ENCODE measurements around the gene ADSS1.

ADSS1 gene

DNA sequence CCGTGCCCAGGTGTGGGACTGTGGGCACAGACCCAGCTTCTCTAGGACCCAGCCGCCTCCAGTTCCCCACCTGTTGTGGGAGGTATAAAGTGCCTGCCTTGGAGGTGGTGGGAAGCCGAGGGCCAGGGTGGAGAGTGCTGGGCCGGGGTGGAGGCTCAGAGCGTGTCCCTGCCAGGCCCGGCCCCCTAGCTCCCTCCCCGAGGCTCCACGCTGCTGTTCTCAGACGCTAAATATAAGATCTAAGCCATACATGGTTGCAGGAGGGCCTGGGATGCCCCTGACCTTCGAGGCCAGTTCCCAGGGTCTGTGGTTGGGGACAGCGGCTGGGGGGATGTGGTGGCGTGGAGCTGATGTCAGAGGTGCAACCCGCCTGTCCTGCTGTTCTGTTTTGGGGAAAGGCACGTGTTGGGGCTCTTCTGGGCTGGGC, 23.8 kb upstream of the ADSS1 start:
- no peaks in the 10 kb centered on the region for H3K9me3 ChIP-seq (ENCODE audit: control insufficient read depth in 1 of 2, low read length in 2 of 2)
- H3K36me3 ChIP-seq (ENCODE audit: control insufficient read depth in 1 of 2, insufficient read depth in 2 of 2, low read length in 2 of 2): peaks cover 14 to 48% of the 10 kb centered on the region in 2 donors
- no peaks in the 10 kb centered on the region for H3K27me3 ChIP-seq (ENCODE audit: control insufficient read depth in 1 of 2, insufficient read depth in 2 of 2, low read length in 2 of 2)
- no peak overlapping the region for H3K4me3 ChIP-seq (ENCODE audit: low read depth in 1 of 2, low read length in 2 of 2)
- H3K4me1 ChIP-seq (ENCODE audit: control insufficient read depth in 1 of 2, insufficient read depth in 2 of 2, low read length in 2 of 2): peaks cover 0 to 13% of the 10 kb centered on the region in 2 donors
- no peak overlapping the region for H3K9ac ChIP-seq (ENCODE audit: low read depth in 1 of 2, low read length in 2 of 2)
- H3K27ac ChIP-seq (ENCODE audit: low read depth, low read length): no peak overlapping the region

GRCh38 chr14:104700747-104701217, 23.2 kb upstream of the ADSS1 start:
- H3K4me1 ChIP-seq (ENCODE audit: control insufficient read depth in 1 of 2, insufficient read depth in 2 of 2, low read length in 2 of 2): peaks cover 0 to 9% of the 10 kb centered on the region in 2 donors

GRCh38 chr14:104701383-104702076, 22.5 kb upstream of the ADSS1 start:
- peaks cover 0 to 9% of the 10 kb centered on the region in 2 donors for H3K4me1 ChIP-seq (ENCODE audit: control insufficient read depth in 1 of 2, insufficient read depth in 2 of 2, low read length in 2 of 2)
- H3K9ac ChIP-seq (ENCODE audit: low read depth in 1 of 2, low read length in 2 of 2): no peak overlapping the region
- H3K27me3 ChIP-seq (ENCODE audit: control insufficient read depth in 1 of 2, insufficient read depth in 2 of 2, low read length in 2 of 2): no peaks in the 10 kb centered on the region
- H3K4me3 ChIP-seq (ENCODE audit: low read depth in 1 of 2, low read length in 2 of 2): no peak overlapping the region
- no peak overlapping the region for H3K27ac ChIP-seq (ENCODE audit: low read depth, low read length)
- H3K36me3 ChIP-seq (ENCODE audit: control insufficient read depth in 1 of 2, insufficient read depth in 2 of 2, low read length in 2 of 2): peaks cover 10 to 50% of the 10 kb centered on the region in 2 donors
- no peaks in the 10 kb centered on the region for H3K9me3 ChIP-seq (ENCODE audit: control insufficient read depth in 1 of 2, low read length in 2 of 2)

More at GRCh38 chr14:104700747-104701217, 23.2 kb upstream of the ADSS1 start:
- H3K9ac ChIP-seq (ENCODE audit: low read depth in 1 of 2, low read length in 2 of 2): no peak overlapping the region
- peaks cover 14 to 50% of the 10 kb centered on the region in 2 donors for H3K36me3 ChIP-seq (ENCODE audit: control insufficient read depth in 1 of 2, insufficient read depth in 2 of 2, low read length in 2 of 2)
- H3K4me3 ChIP-seq (ENCODE audit: low read depth in 1 of 2, low read length in 2 of 2): no peak overlapping the region
- no peak overlapping the region for H3K27ac ChIP-seq (ENCODE audit: low read depth, low read length)
- no peaks in the 10 kb centered on the region for H3K9me3 ChIP-seq (ENCODE audit: control insufficient read depth in 1 of 2, low read length in 2 of 2)
- no peaks in the 10 kb centered on the region for H3K27me3 ChIP-seq (ENCODE audit: control insufficient read depth in 1 of 2, insufficient read depth in 2 of 2, low read length in 2 of 2)

GRCh38 chr14:104702106-104702505, 21.9 kb upstream of the ADSS1 start:
- Histone ChIP-seq H3K9me3 (ENCODE audit: control insufficient read depth in 1 of 2, low read length in 2 of 2) (no peaks in the 10 kb centered on the region), H3K36me3 (ENCODE audit: control insufficient read depth in 1 of 2, insufficient read depth in 2 of 2, low read length in 2 of 2) (peaks cover 10 to 52% of the 10 kb centered on the region in 2 donors), H3K4me1 (ENCODE audit: control insufficient read depth in 1 of 2, insufficient read depth in 2 of 2, low read length in 2 of 2) (peaks cover 0 to 5% of the 10 kb centered on the region in 2 donors), H3K27me3 (ENCODE audit: control insufficient read depth in 1 of 2, insufficient read depth in 2 of 2, low read length in 2 of 2) (no peaks in the 10 kb centered on the region), H3K9ac (ENCODE audit: low read depth in 1 of 2, low read length in 2 of 2) (no peak overlapping the region), H3K4me3 (ENCODE audit: low read depth in 1 of 2, low read length in 2 of 2) (no peak overlapping the region), H3K27ac (ENCODE audit: low read depth, low read length) (no peak overlapping the region)

GRCh38 chr14:104702673-104703072, 21.4 kb upstream of the ADSS1 start:
- H3K36me3 ChIP-seq (ENCODE audit: control insufficient read depth in 1 of 2, insufficient read depth in 2 of 2, low read length in 2 of 2): peaks cover 10 to 52% of the 10 kb centered on the region in 2 donors
- no peak overlapping the region for H3K27ac ChIP-seq (ENCODE audit: low read depth, low read length)
- no peaks in the 10 kb centered on the region for H3K9me3 ChIP-seq (ENCODE audit: control insufficient read depth in 1 of 2, low read length in 2 of 2)
- H3K9ac ChIP-seq (ENCODE audit: low read depth in 1 of 2, low read length in 2 of 2): no peak overlapping the region
- H3K4me3 ChIP-seq (ENCODE audit: low read depth in 1 of 2, low read length in 2 of 2): no peak overlapping the region
- no peaks in the 10 kb centered on the region for H3K4me1 ChIP-seq (ENCODE audit: control insufficient read depth in 1 of 2, insufficient read depth in 2 of 2, low read length in 2 of 2)
- H3K27me3 ChIP-seq (ENCODE audit: control insufficient read depth in 1 of 2, insufficient read depth in 2 of 2, low read length in 2 of 2): no peaks in the 10 kb centered on the region

- no peak overlapping the region for H3K27ac ChIP-seq (ENCODE audit: low read depth, low read length)
- H3K9ac ChIP-seq (ENCODE audit: low read depth in 1 of 2, low read length in 2 of 2): no peak overlapping the region
- H3K36me3 ChIP-seq (ENCODE audit: control insufficient read depth in 1 of 2, insufficient read depth in 2 of 2, low read length in 2 of 2): peaks cover 10 to 52% of the 10 kb centered on the region in 2 donors
- H3K27me3 ChIP-seq (ENCODE audit: control insufficient read depth in 1 of 2, insufficient read depth in 2 of 2, low read length in 2 of 2): no peaks in the 10 kb centered on the region
- H3K4me1 ChIP-seq (ENCODE audit: control insufficient read depth in 1 of 2, insufficient read depth in 2 of 2, low read length in 2 of 2): no peaks in the 10 kb centered on the region
- no peak overlapping the region for H3K4me3 ChIP-seq (ENCODE audit: low read depth in 1 of 2, low read length in 2 of 2)
- H3K9me3 ChIP-seq (ENCODE audit: control insufficient read depth in 1 of 2, low read length in 2 of 2): no peaks in the 10 kb centered on the region
Observed at GRCh38 chr14:104703269-104703668, 20.8 kb upstream of the ADSS1 start.

DNA sequence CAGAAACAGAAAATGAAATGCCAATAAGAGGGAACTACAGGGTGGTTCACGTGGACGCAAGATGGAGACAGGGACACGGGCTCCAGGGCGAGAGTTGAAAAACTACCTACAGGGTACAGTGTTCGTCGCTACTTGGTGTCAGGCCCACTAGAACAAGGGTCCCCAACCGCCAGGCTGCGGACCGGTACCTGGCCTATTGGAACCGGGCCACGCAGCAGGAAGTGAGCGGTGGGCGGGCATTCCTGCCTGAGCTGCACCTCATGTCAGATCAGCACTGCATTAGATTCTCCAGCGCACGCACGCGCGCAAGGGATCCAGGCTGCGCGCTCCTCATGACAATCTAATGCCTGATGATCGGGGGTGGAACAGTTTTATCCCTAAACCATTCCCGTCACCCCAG, 19.8 kb upstream of the ADSS1 start:
- Histone ChIP-seq H3K27ac (ENCODE audit: low read depth, low read length) (no peak overlapping the region), H3K36me3 (ENCODE audit: control insufficient read depth in 1 of 2, insufficient read depth in 2 of 2, low read length in 2 of 2) (peaks cover 10 to 57% of the 10 kb centered on the region in 2 donors), H3K4me3 (ENCODE audit: low read depth in 1 of 2, low read length in 2 of 2) (no peak overlapping the region), H3K4me1 (ENCODE audit: control insufficient read depth in 1 of 2, insufficient read depth in 2 of 2, low read length in 2 of 2) (no peaks in the 10 kb centered on the region), H3K27me3 (ENCODE audit: control insufficient read depth in 1 of 2, insufficient read depth in 2 of 2, low read length in 2 of 2) (no peaks in the 10 kb centered on the region), H3K9ac (ENCODE audit: low read depth in 1 of 2, low read length in 2 of 2) (no peak overlapping the region), H3K9me3 (ENCODE audit: control insufficient read depth in 1 of 2, low read length in 2 of 2) (no peaks in the 10 kb centered on the region)

DNA sequence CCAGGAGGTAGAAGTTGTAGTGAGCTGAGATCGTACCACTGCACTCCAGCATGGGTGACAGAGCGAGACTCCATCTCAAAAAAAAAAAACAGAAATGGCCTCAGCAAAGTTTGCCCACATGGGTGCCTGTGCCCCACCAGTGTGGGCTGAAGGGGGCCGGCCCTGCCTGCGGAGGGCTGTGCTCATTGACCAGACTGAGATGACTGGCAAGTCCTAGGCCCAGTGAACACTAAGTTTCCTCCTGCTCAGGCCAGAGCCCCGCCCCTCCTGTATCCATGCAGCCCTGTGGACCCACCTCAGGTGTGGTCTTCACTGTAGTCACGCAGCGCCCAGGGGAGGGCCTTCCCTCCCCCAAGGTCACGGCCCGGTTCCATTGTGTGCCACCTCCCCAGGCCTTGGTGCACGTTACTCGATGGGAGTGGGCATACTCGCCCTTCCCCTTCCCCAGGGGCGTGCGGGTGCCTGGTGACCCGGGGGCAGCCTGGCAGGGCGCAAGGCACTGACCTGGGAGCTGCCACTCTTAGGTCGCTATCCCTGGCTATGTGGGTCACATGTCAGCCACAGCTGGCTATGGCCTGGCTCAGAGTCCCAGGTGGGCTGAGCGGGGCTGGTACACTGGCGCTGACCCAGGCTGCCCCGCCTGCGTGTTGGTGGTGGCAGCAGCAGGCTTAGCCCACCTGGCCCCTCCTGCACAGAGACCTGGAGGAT, 18.5 kb upstream of the ADSS1 start:
- Histone ChIP-seq H3K27me3 (ENCODE audit: control insufficient read depth in 1 of 2, insufficient read depth in 2 of 2, low read length in 2 of 2) (no peaks in the 10 kb centered on the region), H3K4me1 (ENCODE audit: control insufficient read depth in 1 of 2, insufficient read depth in 2 of 2, low read length in 2 of 2) (no peaks in the 10 kb centered on the region), H3K27ac (ENCODE audit: low read depth, low read length) (no peak overlapping the region), H3K9ac (ENCODE audit: low read depth in 1 of 2, low read length in 2 of 2) (no peak overlapping the region), H3K9me3 (ENCODE audit: control insufficient read depth in 1 of 2, low read length in 2 of 2) (no peaks in the 10 kb centered on the region), H3K4me3 (ENCODE audit: low read depth in 1 of 2, low read length in 2 of 2) (no peak overlapping the region), H3K36me3 (ENCODE audit: control insufficient read depth in 1 of 2, insufficient read depth in 2 of 2, low read length in 2 of 2) (peaks cover 19 to 70% of the 10 kb centered on the region in 2 donors)

DNA sequence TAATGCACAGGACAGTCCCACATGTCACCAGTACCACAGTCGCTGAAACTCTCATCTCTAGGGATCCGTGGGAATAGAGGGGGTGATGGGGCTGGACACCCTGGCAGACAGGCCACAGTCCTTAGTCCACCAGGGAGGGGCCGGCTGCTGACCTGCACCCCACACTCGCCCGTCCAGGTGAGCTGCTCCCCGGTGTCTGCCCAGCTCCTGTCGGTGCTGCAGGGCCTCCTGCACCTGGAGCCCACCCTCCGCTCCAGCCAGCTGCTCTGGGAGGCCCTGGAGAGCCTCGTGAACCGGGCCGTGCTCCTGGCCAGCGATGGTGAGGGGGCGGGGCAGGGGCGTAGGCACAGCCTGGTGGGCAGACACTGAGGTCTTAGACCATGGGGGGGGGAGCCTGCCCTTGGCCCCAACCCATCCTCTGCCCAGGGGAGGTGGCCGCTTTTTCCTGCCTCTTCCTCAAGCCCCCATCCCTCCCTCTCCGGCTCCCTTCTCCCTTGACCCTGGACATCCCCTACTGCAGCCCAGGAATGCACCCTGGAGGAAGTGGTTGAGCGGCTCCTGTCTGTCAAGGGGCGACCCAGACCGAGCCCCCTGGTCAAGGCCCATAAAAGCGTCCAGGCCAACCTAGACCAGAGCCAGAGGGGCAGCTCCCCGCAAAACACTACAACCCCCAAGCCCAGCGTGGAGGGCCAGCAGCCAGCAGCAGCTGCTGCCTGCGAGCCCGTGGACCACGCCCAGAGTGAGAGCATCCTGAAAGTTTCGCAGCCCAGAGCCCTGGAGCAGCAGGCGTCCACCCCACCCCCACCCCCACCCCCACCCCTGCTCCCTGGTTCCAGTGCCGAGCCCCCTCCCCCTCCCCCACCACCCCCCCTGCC, 17.1 kb upstream of the ADSS1 start:
- H3K4me1 ChIP-seq (ENCODE audit: control insufficient read depth in 1 of 2, insufficient read depth in 2 of 2, low read length in 2 of 2): no peaks in the 10 kb centered on the region
- no peaks in the 10 kb centered on the region for H3K27me3 ChIP-seq (ENCODE audit: control insufficient read depth in 1 of 2, insufficient read depth in 2 of 2, low read length in 2 of 2)
- no peak overlapping the region for H3K9ac ChIP-seq (ENCODE audit: low read depth in 1 of 2, low read length in 2 of 2)
- H3K9me3 ChIP-seq (ENCODE audit: control insufficient read depth in 1 of 2, low read length in 2 of 2): no peaks in the 10 kb centered on the region
- no peak overlapping the region for H3K4me3 ChIP-seq (ENCODE audit: low read depth in 1 of 2, low read length in 2 of 2)
- no peak overlapping the region for H3K27ac ChIP-seq (ENCODE audit: low read depth, low read length)
- peaks cover 29 to 74% of the 10 kb centered on the region in 2 donors for H3K36me3 ChIP-seq (ENCODE audit: control insufficient read depth in 1 of 2, insufficient read depth in 2 of 2, low read length in 2 of 2)

Measured in duodenal mucosa (tissue), 2 donors.